LNCaP clone FGC (cell line): ENCODE data around the gene JOSD2.

Experiments used
- DNase-seq: peaks from one replicate; pipeline ENCODE4 v3.0.0-alpha.2; 2011; ENCODE audit warnings: low read depth
- H3K4me3 ChIP-seq: 2 replicates; pipeline ENCODE4 v1.5.1; 2011; ENCODE audit warnings: mild to moderate bottlenecking, low read depth, low read length, control low read depth
- TF ChIP-seq, protein P1 (sequence below): IDR thresholded peaks from 2 replicates; pipeline ENCODE4 v1.5.1; 2012; ENCODE audit warnings: mild to moderate bottlenecking; ENCODE audit not compliant: control insufficient read depth, insufficient read depth; ENCODE audit errors: extremely low read depth

Gene JOSD2

DNA sequence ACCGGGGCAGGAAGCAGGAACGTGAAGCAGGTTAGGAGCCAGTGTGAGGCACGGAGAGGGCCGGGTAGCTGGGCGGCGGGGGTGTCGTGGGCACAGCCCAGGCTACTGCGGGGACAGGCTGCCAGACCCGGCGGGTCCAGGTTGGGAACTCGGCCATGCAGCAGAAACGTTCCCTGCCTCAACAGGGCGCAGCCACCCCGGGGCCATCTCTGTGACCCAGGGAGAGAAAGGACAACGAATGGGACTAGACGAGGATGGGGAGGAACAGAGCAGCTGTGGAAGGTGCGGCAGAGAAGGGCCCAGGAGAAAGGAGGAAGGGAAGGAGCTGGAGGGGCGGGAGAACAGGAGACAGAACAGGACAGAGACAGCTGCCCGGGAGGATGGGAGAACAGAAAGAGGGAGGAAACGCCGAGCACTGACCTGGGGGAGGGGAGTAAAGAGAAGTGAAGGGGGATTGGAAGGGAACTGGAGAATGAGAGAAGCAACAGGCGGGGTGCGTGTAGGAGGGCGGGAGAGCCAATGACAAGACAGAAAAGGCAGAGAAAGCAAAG is 21.5 kb downstream of the JOSD2 start:
- no peak overlapping the region for H3K4me3 ChIP-seq
- TF ChIP-seq, protein P1, sequence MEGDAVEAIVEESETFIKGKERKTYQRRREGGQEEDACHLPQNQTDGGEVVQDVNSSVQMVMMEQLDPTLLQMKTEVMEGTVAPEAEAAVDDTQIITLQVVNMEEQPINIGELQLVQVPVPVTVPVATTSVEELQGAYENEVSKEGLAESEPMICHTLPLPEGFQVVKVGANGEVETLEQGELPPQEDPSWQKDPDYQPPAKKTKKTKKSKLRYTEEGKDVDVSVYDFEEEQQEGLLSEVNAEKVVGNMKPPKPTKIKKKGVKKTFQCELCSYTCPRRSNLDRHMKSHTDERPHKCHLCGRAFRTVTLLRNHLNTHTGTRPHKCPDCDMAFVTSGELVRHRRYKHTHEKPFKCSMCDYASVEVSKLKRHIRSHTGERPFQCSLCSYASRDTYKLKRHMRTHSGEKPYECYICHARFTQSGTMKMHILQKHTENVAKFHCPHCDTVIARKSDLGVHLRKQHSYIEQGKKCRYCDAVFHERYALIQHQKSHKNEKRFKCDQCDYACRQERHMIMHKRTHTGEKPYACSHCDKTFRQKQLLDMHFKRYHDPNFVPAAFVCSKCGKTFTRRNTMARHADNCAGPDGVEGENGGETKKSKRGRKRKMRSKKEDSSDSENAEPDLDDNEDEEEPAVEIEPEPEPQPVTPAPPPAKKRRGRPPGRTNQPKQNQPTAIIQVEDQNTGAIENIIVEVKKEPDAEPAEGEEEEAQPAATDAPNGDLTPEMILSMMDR: no peak
- DNase-seq: no peak

DNA sequence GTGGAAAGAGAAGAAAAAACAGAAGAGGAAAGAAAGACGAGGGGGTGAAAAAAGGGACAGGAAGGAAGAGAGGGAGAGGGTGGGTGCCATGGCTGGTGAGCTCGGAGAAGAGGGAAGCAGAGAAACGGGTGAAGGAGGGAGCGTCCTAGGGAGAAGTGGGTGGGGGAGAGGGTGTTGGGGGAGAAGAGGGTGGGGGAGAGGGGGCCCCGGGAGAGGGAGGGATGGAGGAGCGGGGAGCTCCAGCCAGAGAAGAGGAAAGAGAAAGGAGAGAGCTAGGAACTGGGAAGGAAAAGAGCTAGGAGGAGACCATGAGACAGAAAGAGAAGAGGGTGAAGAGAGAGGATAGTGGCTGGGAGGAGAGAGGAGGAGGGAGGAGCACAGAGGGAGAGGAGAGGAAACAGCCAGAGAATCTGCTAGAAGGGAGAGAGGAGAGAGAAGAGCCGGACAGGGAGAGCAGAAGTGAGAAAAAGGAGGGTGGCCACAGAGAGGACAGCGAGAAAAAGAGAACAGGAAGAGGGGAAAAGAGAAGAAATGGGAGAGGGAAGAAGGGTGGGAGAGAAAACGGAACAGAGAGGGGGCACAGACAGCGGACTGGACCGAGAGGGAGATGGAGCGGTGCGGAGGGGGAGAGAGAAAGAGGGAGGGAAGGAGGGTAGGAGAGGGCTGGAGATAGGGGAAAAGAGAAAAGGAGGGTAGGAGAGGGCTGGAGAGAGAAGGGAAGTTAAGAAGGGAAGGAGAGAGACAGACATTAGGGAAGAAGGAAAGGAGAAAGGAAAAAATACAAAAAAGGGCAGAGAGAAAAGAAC is 22.4 kb downstream of the JOSD2 start:
- DNase-seq: no peak
- TF ChIP-seq, protein P1: no peak
- H3K4me3 ChIP-seq: no peak overlapping the region

DNA sequence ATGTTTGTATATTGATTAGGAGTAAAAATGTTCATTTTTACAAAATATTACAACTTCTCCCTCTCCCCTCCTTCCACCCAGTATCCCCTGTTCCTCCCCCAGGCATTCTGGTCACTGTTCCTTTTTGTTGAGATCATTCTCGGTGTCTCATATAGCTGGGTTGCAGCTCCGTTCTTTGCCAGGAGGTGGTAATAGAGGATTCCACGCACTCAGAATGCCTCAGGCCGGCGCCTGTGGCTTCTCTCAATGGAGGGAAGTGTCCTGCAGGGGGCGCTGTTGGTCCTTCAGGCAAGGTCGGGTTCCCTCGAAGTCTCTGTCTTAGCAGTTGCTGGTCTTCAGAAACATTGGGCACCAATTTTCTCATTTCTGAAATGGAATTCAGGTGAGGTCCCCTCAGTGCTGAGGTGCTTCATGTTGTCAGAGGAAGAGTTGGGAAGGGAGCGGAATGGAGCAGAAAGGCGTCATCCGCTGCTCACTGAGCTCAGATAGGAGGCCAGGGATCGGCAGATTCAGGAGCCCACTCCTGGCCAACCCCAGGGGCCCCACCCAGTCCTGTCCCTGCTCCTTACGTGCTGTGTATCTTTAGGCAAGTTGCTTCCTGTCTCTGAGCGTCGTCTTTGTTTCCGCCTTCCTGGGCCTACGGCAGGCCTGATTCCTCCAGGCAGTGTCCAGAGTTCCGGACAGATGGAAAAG is 24.0 kb downstream of the JOSD2 start:
- TF ChIP-seq, protein P1: peak; percentile 27; the same call in 1 of the 2 replicates
- no peak overlapping the region for H3K4me3 ChIP-seq
- DNase-seq: no peak

DNA sequence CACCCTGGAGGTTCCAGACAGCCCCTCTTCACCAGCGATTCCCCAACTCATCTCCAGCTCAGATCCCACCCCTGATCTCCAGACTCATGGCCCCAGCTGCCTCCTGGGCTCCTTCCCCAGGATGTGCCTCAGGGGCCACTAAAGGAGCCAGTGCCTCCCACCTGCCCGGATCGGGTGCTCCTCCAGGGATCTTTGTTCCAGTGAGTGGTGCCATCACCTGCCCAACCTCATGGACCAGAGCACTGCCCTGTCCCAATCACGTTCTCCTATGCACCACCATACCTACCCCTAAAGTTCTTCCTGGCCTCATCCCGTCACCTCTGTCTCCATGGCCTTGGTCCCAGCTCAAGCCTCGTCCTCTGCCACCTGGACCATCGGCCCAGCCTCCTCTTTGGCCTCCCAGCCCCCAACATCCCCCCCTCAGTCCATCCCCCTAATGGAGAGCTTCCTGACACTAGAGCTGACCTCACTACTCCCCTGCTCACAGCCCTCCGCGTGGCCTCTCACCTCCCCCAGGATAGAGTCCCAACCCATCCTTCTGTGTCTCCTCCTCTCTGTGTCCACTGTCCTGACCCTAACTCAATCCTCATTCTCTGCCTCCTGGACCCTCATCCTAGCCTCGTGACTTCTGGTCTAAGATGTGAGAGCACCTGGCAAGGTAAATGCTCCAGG is 25.6 kb downstream of the JOSD2 start:
- no peak overlapping the region for H3K4me3 ChIP-seq
- TF ChIP-seq, protein P1: no peak
- no peak for DNase-seq

DNA sequence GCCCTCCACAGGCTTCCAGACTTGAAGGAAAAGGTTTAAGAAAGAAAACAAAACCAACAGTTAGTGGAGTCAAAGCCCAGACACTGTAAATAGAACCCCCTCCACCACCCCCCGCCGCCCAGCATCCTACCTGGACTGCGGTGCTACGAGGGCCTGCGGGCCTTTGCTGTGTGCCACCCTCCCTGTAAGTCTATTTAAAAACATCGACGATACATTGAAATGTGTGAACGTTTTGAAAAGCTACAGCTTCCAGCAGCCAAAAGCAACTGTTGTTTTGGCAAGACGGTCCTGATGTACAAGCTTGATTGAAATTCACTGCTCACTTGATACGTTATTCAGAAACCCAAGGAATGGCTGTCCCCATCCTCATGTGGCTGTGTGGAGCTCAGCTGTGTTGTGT is 28.1 kb downstream of the JOSD2 start:
- H3K4me3 ChIP-seq: no peak overlapping the region
- DNase-seq: no peak
- TF ChIP-seq, protein P1: no peak

DNA sequence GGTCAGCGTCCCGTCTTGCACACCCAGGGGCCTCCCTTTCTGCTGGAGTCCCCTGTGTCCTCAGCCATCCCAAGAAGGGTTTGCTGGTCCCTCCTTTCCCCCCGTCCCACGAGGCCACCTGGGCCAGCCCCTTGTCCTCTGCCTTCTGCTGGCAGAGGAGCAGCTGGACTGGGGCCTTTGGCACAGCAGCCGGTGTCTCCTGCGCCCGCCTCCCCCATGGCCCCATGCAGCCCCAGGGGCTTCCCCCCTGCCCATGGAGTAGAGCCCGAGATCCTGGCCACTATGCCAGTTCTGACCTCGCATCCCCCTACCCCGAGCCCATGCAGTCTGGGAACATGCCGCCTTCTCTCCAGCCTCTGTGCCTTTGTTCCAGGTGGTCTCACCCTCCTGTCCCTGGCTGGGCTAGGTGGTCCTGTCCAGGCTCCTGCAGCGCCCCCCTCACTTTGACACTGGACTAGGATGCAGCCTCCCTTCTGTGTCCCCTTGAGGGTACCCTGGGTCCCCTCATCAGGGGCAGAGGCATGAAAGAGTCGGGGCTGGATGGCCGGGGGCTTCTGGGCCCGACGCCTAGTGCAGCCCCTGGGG is 28.6 kb downstream of the JOSD2 start:
- no peak for DNase-seq
- TF ChIP-seq, protein P1: no peak
- H3K4me3 ChIP-seq: no peak overlapping the region
